ENCODE measurements around the gene HOXD10.

HOXD10 gene

DNA sequence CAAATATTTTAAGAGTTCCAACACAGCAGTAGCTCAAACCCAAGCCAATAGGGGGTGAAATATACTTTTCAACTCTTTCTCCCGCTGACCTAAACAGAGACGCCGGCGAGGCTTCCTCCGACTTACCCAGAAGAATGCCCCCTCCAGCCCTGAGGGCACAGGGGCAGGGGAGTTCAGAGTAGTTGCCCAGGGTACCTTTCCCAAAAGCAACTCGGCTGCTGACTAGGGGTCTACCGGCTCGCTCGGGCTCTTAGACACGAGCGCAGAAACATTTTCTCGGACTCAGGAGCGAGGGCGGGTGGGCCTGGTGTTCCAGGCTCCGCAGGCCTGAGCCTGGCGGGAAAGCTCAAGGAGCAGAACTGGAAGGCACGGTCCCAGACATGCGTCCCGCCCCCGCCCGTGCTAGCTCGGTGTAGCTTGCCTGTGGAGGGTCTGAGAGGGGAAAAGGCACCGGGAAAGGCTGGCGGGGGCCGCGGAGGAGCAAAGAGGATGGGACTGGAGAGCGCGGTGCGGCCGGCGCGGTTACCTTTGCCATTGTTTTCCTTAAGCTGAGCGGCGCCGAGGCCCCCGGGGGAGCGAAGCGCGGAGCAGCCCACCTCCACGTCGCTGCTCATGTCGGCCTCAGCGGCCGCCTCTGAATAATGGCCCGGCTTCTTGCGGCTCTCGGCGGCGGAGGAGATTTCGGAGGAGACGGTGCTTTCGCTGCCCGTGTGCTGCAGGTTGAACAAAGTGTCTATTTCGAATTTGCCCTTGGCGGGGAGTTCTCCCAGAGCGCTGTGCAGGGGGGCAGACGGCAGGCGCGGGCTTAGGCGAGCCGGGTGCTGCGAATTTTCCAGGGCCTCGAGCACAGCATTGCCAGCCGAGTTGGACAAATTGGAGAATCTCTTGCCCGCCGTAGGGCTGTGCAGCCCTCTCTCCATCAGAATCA, 33.5 kb upstream of the HOXD10 start:
- DNase-seq: no peak

- DNase-seq: no peak
Measured at GRCh38 chr2:176083796-176084261, 32.7 kb upstream of the HOXD10 start, which contains the start of gene EVX2. TSS of gene EVX2 (minus strand) at chr2:176083962. CDS start at chr2:176083776, 186 bp downstream.

DNA sequence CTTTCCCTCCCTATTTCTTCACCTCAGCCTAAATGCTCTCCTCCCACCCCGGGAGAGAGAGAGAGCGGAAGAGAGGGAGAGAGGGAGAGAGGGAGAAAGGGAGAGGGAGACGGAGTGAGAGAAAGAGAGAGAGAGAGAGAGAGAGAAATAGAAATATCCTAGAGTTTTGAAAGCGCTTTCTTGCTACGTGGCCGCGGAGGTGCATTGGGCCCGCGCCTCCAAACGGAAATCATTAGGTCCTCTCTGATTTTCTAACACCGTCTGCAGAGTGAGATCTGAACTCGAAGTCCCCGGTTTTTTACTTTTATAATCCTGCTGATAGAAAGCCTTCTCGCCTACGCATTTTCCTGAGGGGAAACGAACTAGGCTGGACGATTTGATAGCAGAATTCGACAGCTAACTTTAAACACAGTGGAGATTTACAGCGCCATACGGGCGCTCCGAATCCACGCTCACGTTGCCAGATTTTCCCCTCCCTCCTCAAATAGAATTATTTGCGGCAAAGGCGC, 31.9 kb upstream of the HOXD10 start:
- no peak for DNase-seq

GRCh38 chr2:176085120-176085788, 31.3 kb upstream of the HOXD10 start:
- no peak for DNase-seq

- DNase-seq: no peak
Measured at GRCh38 chr2:176085861-176086771, 30.5 kb upstream of the HOXD10 start.

DNA sequence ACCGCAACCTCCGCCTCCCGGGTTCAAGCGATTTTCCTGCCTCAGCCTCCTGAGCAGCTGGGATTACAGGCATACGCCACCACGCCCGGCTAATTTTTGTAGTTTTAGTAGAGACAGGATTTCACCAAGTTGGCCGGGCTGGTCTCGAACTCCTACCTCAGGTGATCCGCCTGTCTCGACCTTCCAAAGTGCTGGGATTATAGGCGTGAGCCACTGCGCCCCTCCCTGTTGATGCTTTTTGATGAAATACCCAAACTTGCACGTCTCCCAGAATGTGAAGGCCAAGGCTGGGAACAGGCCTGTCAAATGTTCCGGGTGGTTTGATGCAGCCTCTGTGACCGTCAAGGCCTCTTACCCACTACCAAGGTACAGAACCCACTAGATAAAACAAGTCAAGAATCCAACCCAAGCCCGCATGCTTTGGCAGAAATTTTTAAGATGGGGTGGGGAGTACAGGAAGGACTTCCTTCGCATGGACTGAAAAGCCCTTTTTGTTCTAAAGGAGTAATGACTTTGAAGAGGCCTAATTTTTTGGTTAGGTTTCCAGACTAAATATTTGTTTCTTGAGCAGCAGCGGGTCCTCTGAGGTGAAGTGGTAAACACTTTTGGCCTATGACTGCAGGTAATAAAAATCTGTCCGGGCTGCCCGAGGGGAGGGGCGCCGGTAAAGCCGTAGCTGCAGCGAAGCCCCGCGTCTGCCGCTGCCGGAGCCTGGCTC, 29.1 kb upstream of the HOXD10 start:
- DNase-seq: no peak

DNA sequence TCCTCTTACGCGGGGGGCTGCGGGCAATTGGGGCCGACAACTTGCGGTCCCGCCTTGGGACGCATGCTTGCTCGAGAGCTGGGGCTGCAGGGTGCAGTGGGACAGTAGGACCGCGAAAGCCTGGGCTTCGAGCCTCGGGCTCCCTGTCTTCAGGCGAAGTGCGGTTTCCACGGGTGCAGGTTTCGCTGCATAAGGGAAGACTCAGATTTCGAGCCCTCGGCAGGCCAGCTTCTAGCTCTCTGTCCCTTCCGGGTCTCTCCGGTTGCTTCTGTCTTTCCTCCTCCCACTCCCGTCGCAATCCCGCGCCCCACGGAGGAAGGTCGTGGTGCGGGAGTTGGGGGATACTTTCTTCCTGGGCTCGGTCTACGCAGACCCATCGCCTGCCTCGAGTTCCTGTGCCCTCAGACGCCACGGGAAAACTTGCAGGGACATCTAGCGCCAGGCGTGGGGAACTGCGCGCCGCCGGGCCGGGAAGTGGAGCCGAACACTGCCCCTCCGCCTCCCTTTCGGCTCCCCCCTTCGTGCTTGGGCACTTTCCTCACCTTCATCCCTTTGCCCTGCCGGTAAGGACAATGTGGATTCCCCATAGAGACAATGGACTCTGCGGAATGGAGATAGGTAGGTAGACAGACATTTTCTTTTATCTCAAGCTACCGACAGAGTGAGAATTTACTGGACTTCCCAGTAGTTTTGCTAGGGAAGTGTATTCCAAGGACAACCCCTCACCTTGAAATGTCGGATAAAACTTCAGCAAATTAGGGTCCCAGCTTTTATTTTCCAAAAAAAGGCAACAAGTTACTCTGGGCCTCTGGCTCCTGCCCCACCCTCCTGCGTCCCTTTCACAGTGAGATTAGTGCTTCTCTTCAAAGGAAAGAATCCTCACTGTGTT, 28.3 kb upstream of the HOXD10 start:
- no peak for DNase-seq

DNA sequence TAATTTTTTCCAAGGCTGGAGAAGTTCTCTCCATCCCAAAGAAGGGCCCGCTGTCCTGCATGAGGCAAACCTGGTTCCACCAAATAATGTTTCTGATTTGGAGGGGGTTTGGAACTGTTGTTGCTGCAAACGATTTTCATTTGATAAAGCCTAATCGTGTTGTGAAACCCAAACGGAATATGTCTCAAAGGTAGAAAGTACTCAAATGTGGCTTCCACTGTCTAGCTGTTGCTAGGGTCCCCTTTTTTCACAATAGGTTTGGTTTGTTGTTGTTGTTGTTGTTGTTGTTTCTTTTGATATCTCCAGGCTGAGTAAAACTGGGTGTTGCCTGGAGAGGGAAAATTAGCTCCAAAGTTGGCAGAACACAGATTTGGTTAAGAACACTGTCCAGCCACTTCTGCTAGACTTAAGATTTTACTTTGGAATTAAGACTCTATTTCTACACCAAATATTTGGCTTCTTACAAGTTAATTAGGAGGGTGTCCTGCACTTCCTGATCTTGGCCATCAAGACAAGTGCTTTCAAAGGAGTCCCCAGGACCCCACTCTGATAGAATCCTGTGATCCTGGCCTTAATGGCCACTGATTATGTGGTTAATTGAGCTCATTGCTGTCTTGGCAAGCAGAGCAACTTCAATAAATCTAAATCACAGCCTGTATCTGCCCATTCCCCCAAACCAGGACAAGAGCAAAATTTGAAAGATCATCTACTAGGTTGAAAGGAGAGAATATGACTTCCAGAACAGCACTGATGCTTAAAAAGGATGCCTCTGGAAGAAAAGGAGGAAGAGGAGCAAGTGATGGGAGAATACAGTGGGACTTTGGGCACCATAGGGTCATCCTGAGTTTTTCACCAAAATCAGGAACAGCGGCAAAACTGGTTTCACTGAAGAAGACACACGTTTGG, 27.4 kb upstream of the HOXD10 start:
- no peak for DNase-seq

DNA sequence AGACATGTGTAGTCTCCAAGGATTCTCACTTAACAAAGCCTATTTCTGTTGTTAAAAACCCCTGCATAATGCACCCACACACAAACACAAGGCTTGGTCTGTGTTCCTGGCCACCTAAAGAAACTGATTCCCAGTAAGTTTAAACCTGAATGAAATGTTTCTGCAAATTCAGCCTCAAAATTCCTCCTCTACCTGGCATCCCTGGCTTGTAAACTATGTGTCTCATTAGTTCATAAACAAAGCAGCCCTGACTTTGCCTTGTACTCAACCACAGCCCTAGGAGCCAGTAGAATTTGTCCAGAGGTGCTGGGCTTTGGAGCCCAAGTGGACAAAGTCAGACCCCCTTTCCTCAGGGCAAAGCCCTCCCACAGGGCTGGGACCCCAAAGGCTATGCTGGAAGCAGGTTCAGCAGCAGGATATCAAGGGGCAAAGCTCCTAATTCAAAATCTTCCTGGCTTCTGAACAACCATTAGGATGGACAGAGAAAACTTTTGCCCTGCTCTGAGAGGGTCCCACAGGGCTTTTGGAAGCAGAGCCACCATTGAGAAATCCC, 26.7 kb upstream of the HOXD10 start:
- no peak for DNase-seq

GRCh38 chr2:176090862-176091261, 25.7 kb upstream of the HOXD10 start:
- no peak for DNase-seq

DNA sequence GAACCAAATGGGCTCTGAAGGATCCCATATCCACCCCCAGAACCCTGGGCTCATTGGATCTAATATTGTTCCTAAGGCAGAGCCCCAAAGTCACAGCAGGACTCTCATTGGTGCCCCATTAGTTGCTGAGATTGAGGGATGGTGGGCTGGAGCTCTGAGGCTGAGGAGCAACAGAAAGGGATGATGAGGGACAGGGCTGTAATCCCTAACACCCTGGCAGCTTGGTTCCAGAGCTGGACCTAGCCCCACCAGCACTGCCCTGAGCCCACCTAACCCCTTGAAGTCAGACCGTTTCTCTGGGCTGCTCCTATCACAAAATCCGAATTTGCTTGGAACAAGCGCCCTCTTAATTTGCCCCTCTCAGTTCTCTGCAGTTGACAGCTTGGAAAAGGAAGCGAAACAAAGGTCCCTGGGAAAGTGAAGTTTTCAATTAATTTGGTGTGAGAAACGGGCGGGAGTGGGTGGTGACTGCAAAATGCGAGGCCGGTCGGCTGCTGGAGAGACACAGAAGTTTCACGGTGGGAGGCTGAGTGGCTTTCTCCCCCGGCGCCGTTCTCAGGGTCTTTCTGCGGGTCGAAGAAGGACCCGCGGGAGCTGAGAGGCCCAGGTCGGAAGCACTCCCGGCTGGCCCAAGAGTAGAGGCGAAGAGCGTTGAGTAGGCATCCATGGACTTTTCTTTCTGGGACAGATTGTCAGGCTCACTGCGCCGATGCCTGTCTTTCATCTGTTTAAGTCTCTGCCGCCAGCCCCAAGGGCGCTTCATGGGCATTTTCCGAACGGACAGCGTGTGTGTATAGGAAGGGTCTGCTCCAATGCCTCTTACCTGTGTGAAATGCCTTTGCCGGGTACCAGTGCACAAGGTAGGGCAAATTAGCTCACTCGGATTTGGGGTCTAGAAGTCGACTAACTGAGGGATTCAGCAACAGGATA, 25.0 kb upstream of the HOXD10 start:
- no peak for DNase-seq

DNA sequence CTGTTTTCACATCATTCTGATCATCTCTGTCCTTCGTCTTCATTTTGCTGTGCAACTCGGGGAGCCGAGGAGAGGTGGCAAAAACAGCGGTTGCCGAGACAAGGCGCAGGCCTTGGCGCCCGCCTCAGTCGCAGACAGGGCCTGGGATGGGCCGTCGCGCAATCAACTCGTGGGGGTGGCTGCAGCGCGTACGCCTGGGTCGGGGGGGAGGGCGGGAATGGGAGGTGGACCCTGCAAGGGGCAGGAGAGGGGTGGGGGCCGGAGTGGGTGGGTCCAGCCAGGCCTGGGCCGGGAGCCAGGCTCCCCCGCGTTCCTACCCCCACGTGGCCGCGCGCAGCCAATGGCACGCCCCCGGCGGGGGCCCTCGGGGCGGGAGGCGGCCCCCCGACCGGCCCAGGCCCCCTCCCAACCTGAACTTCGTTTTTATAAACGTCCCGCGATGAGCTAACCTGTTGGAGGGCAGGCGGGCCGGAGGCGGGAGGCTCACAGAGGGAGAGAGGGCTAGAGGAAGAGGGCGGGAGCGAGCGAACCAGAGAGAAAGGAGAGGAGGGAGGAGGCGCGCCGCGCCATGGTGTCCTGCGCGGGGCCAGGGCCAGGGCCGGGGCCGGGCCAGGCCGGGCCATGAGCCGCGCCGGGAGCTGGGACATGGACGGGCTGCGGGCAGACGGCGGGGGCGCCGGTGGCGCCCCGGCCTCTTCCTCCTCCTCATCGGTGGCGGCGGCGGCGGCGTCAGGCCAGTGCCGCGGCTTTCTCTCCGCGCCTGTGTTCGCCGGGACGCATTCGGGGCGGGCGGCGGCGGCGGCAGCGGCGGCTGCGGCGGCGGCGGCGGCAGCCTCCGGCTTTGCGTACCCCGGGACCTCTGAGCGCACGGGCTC, 24.1 kb upstream of the HOXD10 start, which contains the start of gene HOXD13:
HOXD13 (plus strand) TSS at position 452 of the 875 bp plus-strand sequence; CDS start at position 622, 170 bp downstream.
- DNase-seq: no peak

DNA sequence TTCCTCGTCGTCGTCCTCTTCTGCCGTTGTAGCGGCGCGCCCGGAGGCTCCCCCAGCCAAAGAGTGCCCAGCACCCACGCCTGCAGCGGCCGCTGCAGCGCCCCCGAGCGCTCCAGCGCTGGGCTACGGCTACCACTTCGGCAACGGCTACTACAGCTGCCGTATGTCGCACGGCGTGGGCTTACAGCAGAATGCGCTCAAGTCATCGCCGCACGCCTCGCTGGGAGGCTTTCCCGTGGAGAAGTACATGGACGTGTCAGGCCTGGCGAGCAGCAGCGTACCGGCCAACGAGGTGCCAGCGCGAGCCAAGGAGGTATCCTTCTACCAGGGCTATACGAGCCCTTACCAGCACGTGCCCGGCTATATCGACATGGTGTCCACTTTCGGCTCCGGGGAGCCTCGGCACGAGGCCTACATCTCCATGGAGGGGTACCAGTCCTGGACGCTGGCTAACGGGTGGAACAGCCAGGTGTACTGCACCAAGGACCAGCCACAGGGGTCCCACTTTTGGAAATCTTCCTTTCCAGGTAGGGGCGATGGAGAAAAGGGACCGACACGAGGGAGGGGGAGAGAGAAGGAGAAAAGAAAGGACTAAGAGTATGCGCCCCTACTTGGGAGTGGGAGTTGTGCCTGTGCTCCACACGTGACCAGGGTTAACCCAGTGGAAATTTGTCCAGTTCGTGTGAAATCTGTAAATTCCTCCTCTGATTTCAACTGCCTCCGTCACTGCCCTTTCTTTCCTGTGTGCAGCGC, 23.3 kb upstream of the HOXD10 start:
- no peak for DNase-seq

- no peak for DNase-seq
Measured at GRCh38 chr2:176093898-176094249, 22.7 kb upstream of the HOXD10 start.

DNA sequence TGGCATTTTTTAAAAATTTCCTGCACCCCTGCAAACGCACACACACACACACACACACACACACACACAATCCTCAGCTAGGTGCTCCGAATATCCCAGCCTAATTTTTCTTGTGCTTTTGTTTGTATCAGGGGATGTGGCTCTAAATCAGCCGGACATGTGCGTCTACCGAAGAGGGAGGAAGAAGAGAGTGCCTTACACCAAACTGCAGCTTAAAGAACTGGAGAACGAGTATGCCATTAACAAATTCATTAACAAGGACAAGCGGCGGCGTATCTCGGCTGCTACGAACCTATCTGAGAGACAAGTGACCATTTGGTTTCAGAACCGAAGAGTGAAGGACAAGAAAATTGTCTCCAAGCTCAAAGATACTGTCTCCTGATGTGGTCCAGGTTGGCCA, 22.2 kb upstream of the HOXD10 start:
- DNase-seq: no peak

DNA sequence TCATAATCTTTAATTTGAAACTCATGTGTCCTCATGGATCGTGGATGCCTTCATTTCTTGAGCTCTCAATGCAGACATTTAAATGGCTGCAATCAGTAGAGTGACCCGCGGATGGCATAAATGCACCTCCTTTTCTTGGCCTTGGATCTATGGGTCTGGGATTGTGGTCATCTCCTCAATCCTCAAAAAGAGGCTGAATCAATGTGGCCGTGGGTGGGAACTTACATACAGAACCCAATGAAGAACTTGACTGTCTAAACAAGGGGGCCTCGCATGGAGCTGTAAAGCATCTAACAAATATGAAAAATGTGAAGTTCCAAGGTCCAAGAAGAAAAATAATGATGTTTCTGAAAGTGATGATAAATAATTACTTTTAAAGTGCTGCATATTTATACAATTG, 21.2 kb upstream of the HOXD10 start:
- no peak for DNase-seq

Data from activated CD4-positive, CD25-positive, alpha-beta regulatory T cell (primary cell).